Measurements from ENCODE around the gene OR4C12. TPM values are rescaled to one million over a fixed set of nuclear protein-coding genes. Genes with fewer than 3 reads are reported as not detected.

The OR4C12 gene
- total RNA-seq, result not detected in 2 replicates

GRCh38 chr11:49982435-49982834 lies at the start of gene OR4C12:
Gene OR4C12, minus strand, starts transcription at chr11:49982535. Its CDS starts 34 bp downstream, at chr11:49982501.

GRCh38 chr11:49952091-49952490 lies 30.2 kb downstream of the OR4C12 start, which contains the start of gene OR4C13:
Gene OR4C13, plus strand, starts transcription at chr11:49952391. Its CDS starts 32 bp downstream, at chr11:49952423.

Other genes starting within 250 kb of the OR4C12 start
- not detected in 2 replicates for gene OR4C13, start 30.1 kb downstream of the OR4C12 start, total RNA-seq
- not detected in 2 replicates for gene OR4C45, start 50.3 kb upstream of the OR4C12 start, total RNA-seq